HepG2 (cell line): ENCODE results near the gene NRIP2. TPM values are rescaled to one million over a fixed set of nuclear protein-coding genes. Genes with fewer than 3 reads are reported as not detected.
A peak's percentile ranks its signal among the peaks of the same experiment; 100 is the strongest.

Experiments
- DMAP1 ChIP-seq: IDR thresholded peaks from 2 replicates; pipeline ENCODE4 v1.6.1; 2016
- FOXO1 ChIP-seq: sonication (generic); formaldehyde crosslinking; IDR thresholded peaks from 2 replicates; pipeline ENCODE4 v1.4.0; 2020; ENCODE audit warnings: missing genetic modification reagents
- GATAD1 ChIP-seq: IDR thresholded peaks from 2 replicates; pipeline ENCODE4 v1.6.1; 2016; ENCODE audit warnings: missing genetic modification reagents, missing compliant biosample characterization
- ISX ChIP-seq: sonication (generic); formaldehyde crosslinking; conservative IDR thresholded peaks from 2 replicates; pipeline ENCODE4 v1.5.0; 2020; ENCODE audit warnings: missing genetic modification reagents
- MED13 ChIP-seq: sonication (generic); formaldehyde crosslinking; IDR thresholded peaks from 2 replicates; pipeline ENCODE4 v1.5.0; 2020; ENCODE audit warnings: missing genetic modification reagents
- MIXL1 ChIP-seq: IDR thresholded peaks from 2 replicates; pipeline ENCODE4 v1.6.1; 2016
- MTA3 ChIP-seq: sonication (generic); formaldehyde crosslinking; IDR thresholded peaks from 2 replicates; pipeline ENCODE4 v1.4.0; 2020; ENCODE audit warnings: missing genetic modification reagents
- PITX1 ChIP-seq: sonication (generic); formaldehyde crosslinking; IDR thresholded peaks from 2 replicates; pipeline ENCODE4 v1.5.1; 2020; ENCODE audit warnings: mild to moderate bottlenecking, missing genetic modification reagents
- REPIN1 ChIP-seq: sonication (generic); formaldehyde crosslinking; IDR thresholded peaks from 2 replicates; pipeline ENCODE4 v1.8.0; 2022; ENCODE audit warnings: missing genetic modification reagents, low read depth, mild to moderate bottlenecking, borderline replicate concordance
- RFXANK ChIP-seq: IDR thresholded peaks from 2 replicates; pipeline ENCODE4 v1.6.1; 2016
- ZFP91 ChIP-seq: sonication (generic); formaldehyde crosslinking; IDR thresholded peaks from 2 replicates; pipeline ENCODE4 v1.9.0; 2022; ENCODE audit warnings: missing genetic modification reagents, mild to moderate bottlenecking, borderline replicate concordance
- ZKSCAN1 ChIP-seq: fragments of 150-350 bp; IDR thresholded peaks from 2 replicates; pipeline ENCODE4 v1.6.1; 2014; ENCODE audit warnings: low read length
- ZNF138 ChIP-seq: sonication (generic); formaldehyde crosslinking; IDR thresholded peaks from 2 replicates; pipeline ENCODE4 v1.5.0; 2020; ENCODE audit warnings: mild to moderate bottlenecking, low read depth, missing genetic modification reagents
- ZNF20 ChIP-seq: sonication (generic); formaldehyde crosslinking; IDR thresholded peaks from 2 replicates; pipeline ENCODE4 v1.4.0; 2020; ENCODE audit warnings: mild to moderate bottlenecking, moderate library complexity, missing genetic modification reagents
- ZNF225 ChIP-seq: sonication (generic); formaldehyde crosslinking; IDR thresholded peaks from 2 replicates; pipeline ENCODE4 v1.4.0; 2020; ENCODE audit warnings: mild to moderate bottlenecking, missing genetic modification reagents
- ZNF264 ChIP-seq: sonication (generic); formaldehyde crosslinking; IDR thresholded peaks from 2 replicates; pipeline ENCODE4 v1.4.0; 2020; ENCODE audit warnings: missing genetic modification reagents
- ZNF543 ChIP-seq: sonication (generic); formaldehyde crosslinking; IDR thresholded peaks from 2 replicates; pipeline ENCODE4 v1.4.0; 2020; ENCODE audit warnings: mild to moderate bottlenecking, missing genetic modification reagents
- polyA plus RNA-seq, 8 experiments: library from polyadenylated mRNA; depleted of rRNA in 3 of 8; stranded (reverse) in 7 of 8; unstranded in 1 of 8; fragments of >200 nt; fragmentation: Illumina TruSeq in 4 of 8; extraction: Trizol in 4 of 8; gene quantifications; 2 replicates each; pipeline versions ENCODE4 v1.2.1 to v1.2.3, GENCODE V29; 2011 to 2016; ENCODE audit warnings: low read depth in 4 of 8, missing spikeins in 1 of 8, mixed read lengths in 1 of 8; ENCODE audit not compliant: insufficient read depth in 1 of 8
- total RNA-seq, 5 experiments: library from RNA; depleted of rRNA; stranded (reverse); fragments of >200 nt; fragmentation: Illumina TruSeq; extraction: Trizol; gene quantifications; 2 replicates each; pipeline ENCODE4 v1.2.3, GENCODE V29; 2016; ENCODE audit warnings: low read depth in 1 of 5
- TF ChIP-seq, protein P1 (sequence below): sonication (generic); formaldehyde crosslinking; conservative IDR thresholded peaks from 2 replicates; pipeline ENCODE4 v1.4.0; 2020; ENCODE audit warnings: mild to moderate bottlenecking, missing genetic modification reagents, moderate library complexity
- TF ChIP-seq, protein P2 (sequence below): sonication (generic); formaldehyde crosslinking; IDR thresholded peaks from 2 replicates; pipeline ENCODE4 v1.4.0; 2020; ENCODE audit warnings: missing genetic modification reagents; ENCODE audit errors: not compliant biosample characterization

The NRIP2 gene
- total and polyA plus RNA-seq, 2 of the 13 experiments (the other 11 are each of a cell fraction or from before 2014, with no cell fraction given) = not detected

DNA sequence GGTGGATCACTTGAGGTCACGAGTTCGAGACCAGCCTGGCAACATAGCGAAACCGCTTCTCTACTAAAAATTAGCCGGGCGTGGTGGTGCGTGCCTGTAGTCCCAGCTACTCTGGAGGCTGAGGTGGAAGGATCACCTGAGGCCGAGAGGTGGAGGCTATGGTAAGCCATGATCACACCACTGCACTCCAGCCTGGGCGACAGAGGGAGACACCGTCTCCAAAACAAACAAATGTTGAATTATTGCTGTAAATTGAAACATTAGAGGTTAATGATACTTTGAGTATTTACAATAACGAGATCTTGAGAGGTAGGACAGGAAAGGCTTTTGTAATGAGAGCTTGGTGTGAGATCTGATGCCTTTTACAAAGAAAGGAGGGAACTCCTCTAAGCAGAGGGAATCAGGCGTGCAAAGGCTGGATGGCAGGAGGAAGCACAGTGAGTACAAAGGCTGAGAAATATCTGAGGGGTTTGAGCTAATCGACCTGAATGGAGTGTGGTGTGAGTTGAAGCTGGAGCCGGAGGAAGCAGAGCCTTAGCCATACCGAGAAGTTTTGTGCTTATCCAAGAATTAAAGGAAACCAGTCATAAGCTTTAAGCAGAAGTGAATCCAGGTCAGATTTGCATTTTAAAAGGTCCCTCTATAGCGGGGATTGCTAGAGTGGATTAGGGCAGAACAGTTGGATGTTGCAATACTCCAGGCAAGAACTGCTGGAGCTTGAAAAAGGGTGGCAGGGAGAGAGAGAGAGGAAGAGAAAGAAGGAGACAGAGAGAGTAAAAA lies 43.3 kb upstream of the NRIP2 start (continued):
- TF ChIP-seq ISX (no peak), MIXL1 (CRISPR knock-in tag) (no peak), PITX1 (CRISPR knock-in tag) (no peak; the same call in 1 of the 2 replicates), ZKSCAN1 (no peak), ZNF543 (CRISPR knock-in tag) (no peak), ZNF138 (CRISPR knock-in tag) (no peak), ZNF20 (CRISPR knock-in tag) (no peak), DMAP1 (CRISPR knock-in tag) (no peak), GATAD1 (no peak), REPIN1 (CRISPR knock-in tag) (no peak), FOXO1 (CRISPR knock-in tag) (no peak), MED13 (CRISPR knock-in tag) (no peak), MTA3 (CRISPR knock-in tag) (no peak), ZFP91 (CRISPR knock-in tag) (no peak), ZNF264 (CRISPR knock-in tag) (no peak), RFXANK (CRISPR knock-in tag) (no peak), ZNF225 (CRISPR knock-in tag) (no peak)
- TF ChIP-seq, protein P1, sequence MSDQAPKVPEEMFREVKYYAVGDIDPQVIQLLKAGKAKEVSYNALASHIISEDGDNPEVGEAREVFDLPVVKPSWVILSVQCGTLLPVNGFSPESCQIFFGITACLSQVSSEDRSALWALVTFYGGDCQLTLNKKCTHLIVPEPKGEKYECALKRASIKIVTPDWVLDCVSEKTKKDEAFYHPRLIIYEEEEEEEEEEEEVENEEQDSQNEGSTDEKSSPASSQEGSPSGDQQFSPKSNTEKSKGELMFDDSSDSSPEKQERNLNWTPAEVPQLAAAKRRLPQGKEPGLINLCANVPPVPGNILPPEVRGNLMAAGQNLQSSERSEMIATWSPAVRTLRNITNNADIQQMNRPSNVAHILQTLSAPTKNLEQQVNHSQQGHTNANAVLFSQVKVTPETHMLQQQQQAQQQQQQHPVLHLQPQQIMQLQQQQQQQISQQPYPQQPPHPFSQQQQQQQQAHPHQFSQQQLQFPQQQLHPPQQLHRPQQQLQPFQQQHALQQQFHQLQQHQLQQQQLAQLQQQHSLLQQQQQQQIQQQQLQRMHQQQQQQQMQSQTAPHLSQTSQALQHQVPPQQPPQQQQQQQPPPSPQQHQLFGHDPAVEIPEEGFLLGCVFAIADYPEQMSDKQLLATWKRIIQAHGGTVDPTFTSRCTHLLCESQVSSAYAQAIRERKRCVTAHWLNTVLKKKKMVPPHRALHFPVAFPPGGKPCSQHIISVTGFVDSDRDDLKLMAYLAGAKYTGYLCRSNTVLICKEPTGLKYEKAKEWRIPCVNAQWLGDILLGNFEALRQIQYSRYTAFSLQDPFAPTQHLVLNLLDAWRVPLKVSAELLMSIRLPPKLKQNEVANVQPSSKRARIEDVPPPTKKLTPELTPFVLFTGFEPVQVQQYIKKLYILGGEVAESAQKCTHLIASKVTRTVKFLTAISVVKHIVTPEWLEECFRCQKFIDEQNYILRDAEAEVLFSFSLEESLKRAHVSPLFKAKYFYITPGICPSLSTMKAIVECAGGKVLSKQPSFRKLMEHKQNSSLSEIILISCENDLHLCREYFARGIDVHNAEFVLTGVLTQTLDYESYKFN (CRISPR knock-in tag) = 0 out of 2 replicates have a peak, but pooled peaks have one; percentile 17
- TF ChIP-seq, protein P2, sequence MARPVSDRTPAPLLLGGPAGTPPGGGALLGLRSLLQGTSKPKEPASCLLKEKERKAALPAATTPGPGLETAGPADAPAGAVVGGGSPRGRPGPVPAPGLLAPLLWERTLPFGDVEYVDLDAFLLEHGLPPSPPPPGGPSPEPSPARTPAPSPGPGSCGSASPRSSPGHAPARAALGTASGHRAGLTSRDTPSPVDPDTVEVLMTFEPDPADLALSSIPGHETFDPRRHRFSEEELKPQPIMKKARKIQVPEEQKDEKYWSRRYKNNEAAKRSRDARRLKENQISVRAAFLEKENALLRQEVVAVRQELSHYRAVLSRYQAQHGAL (CRISPR knock-in tag) = no peak
